M059J (cell line): Measurements from ENCODE around the gene LSM2. TPM values are rescaled to one million over a fixed set of nuclear protein-coding genes. Genes with fewer than 3 reads are reported as not detected.
A peak's percentile ranks its signal among the peaks of the same experiment; 100 is the strongest.

Experiments
- DNase-seq: peaks from one replicate; pipeline ENCODE4 v3.0.0-alpha.2; 2012; ENCODE audit warnings: low read depth
- total RNA-seq: library from RNA; depleted of rRNA; stranded (reverse); fragments of >200 nt; shearing (Covaris generic); gene quantifications from 2 replicates; pipeline ENCODE4 v1.2.3, GENCODE V29; 2014

Gene LSM2
- total RNA-seq, 1 experiment from 2014 or later = 162 TPM

DNA sequence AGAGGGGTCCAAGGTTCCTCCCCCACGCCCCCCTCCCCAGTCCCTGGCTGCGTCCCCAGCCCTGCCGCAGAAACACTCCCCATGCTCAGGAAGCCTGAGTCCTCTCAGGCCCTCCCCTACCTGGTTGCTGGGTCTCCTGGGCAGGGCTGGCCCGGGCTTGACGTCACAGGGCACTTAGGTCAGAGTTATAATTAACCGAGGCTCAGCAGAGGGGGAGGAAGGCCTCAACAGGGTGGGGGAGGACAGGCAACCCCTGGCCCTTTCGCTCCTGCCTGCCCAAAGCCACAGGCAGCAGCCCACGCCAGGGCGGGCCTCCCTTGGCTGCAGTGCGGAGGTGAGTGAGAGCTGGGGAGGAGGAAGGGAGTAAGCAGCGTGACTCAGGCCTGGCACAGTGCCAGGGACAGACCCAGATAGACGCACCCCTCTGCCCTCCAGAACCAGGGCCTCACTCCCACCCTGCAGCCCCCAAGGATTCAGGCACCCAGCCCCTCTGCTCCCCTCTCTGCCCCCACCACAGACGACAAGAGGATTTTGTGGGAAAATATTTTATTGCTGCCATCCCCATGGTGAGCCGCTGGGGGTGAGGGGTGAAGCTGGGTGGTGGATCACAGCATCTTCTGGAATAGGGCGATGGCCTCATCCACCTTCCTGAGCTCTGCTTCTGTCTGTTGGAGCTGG is 29.6 kb downstream of the LSM2 start, which contains the start of gene VWA7:
TSS of gene VWA7 (minus strand) at position 340 of the 678 bp plus-strand sequence. CDS start 549 bp downstream, outside the sequence.
- peak; percentile 95 for DNase-seq

DNA sequence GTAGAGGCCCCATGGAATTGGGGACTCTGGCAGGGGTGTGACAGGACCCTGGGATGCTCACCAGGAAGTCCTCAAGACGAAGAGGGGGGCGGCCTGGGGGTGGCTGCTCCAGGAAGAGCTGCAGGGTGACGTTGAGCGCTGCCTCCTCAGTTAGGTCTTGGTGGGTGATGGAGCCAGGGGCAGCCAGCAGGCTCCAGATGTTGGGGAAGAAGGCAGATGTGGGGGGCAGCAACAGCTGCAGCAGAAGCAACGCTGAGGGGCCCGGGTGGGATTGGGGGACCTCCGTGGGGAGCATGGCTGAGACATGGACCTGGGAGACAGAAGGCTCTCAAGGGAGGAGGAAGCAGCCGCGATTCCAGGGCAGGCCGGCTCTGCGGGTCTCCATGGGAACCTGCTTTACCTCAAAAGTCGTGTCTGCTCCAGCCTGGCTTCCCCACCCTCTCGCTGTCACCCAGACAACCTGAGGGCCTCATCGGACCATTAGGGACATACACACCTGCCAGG is 30.2 kb downstream of the LSM2 start:
- no peak for DNase-seq

DNA sequence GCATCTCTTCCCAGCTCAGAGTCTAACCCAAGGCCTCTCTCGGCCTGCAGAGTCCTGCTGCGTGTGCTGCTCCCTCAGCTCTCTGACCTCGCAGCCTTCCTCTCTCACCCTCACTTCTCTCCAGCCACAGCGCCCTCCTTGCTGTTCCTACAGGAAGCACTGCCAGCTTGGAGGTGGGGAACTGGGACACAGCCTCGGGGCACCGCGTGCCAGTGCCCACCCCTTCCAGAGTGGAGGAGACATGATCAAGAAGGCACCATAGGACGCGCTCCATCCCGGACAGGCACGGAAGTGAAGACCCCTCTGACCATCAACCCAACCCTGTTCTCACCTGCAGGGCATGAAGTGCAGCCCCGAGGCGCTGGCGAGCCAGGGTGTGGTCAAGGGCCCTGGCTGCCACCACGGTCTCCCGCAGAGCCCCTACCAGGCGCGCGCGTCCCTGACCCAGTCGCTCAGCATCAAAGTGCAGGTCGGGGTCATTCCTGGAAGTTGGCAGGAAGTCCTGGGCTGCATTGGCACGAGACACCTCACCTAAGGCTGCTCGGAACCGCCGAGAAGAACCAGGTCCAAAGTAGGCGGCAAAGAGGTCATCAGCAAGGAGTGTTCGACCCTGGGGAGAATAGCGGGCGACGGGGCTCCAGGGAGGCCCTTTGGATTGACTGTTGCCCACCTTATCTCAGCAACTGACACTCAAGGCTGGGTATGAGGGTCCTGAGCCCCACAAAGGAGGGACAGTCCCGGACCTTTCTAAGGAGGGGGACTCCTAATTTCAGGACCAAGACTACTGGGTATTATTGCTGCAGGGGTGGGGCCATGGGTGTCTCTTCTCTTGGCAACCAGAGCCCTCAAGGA is 30.9 kb downstream of the LSM2 start:
- no peak for DNase-seq

GRCh38 chr6:31775184-31775583 is 31.6 kb downstream of the LSM2 start:
- no peak for DNase-seq

DNA sequence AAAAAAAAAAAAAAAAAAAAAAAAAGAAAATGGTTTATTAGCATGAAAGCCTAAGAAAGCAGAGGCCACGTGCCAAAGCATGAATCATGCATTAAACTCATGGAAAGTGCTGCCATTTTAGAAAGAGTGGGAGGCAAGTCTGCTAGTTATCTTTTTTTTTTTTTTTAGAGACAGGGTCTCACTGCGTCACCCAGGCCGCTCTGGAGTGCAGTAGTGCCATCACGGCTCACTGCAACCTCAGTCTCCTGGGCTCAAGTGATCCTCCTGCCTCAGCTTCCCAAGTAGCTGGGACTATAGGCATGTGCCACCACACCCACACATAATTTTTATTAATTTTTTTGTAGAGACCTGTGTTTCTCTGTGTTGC is 34.8 kb downstream of the LSM2 start:
- DNase-seq = peak; percentile 67

GRCh38 chr6:31770860-31771259 is 35.9 kb downstream of the LSM2 start:
- DNase-seq = no peak

DNA sequence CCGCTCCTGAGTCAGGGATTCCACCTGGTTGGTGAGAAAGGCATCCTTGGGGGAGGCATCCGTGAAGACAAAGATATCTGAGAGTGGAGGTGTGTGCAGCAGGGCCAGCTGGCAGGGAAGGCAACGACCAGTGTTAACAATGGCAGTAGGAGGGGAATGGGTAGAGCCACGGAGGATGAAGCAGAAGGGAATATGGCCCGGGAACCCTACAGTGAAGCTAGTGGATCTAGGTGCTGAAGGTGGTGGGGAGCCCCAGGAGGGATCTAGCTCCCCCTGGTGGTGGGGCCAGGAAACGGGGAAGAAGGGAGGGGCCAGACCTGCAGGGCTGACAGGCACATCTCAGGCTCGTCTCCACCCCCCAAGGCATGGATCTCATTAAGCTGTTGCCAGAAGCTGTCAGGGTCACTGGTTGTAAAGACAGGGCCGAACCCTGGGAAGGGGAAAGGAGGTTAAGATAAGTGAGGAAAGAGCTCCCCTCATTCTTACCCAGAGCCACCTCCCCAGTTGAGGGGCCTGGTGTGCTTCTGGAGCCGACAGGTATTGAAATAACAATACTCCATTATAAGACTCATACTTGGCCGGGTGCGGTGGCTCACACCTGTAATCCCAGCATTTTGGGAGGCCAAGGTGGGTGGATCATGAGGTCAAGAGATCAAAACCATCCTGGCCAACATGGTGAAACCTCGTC is 36.9 kb downstream of the LSM2 start:
- peak; percentile 70 for DNase-seq

- DNase-seq = no peak
Measured at GRCh38 chr6:31768363-31769257, 38.2 kb downstream of the LSM2 start.

DNA sequence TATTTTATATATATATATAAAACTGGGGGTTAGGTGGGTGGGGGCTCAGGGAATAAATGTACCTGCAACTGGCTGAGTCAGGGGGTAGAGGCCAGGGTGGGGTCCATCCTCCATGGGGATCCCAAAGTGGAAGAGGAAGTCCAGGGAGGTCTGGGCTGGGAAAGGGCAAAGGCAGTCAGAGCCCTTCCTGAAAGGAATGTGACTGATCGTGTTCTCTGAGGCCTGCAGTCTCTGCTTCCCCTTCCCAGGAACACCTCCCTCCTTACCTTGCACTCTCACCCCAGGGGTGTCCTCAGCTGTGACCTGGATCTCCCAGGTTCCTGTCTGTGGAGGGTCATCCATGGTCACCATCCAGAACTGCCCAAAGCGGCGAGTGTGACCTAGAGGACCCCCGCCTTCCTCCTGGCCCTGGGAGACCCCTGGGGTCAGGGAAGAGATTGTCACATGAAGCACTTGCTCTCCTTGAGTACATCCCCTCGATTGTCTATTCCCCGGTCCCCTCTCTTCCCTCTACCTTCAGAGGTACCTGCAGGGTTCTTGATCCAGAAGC is 39.6 kb downstream of the LSM2 start:
- DNase-seq = no peak

- no peak for DNase-seq
Measured at GRCh38 chr6:31765910-31766794, 40.6 kb downstream of the LSM2 start.

- no peak for DNase-seq
Measured at GRCh38 chr6:31765559-31765909, 41.2 kb downstream of the LSM2 start.

DNA sequence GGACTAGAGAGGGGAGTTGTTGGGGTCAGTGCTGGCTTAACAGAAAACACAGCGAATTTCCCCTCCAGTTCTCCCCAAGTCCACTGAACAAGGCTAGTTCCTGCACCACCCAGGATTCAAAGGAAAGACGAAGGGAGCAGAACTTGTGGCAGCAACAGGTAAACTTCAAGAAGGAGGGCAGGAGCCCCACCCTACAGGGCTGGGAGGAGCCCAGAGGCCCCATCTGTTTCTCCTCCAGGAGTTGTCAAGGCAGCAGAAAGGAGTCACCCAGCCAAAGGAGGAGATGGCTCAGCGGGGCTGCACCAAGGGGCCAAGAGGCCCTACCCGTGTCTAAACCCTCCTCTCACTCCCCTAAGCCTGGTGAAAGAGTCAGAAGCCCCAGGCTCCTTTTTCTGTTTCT is 42.6 kb downstream of the LSM2 start:
- DNase-seq = no peak

DNA sequence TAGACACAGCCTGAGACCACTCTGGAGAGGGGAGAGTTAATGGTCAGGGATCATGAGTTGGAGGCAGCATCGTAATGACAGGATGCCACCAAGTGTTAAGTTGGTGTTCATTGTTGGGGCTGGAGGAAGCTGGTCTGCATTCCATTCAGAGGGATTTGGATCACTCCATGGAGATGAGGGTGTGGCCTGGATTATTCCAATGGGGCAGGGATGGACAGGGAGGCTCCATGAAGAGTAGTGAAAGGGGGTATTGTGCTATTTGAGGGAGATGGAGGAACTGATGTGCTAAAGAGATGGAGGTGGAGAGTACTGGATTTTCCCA is 43.2 kb downstream of the LSM2 start:
- peak; percentile 71 for DNase-seq

- DNase-seq = no peak
Measured at GRCh38 chr6:31762878-31763618, 43.7 kb downstream of the LSM2 start.

DNA sequence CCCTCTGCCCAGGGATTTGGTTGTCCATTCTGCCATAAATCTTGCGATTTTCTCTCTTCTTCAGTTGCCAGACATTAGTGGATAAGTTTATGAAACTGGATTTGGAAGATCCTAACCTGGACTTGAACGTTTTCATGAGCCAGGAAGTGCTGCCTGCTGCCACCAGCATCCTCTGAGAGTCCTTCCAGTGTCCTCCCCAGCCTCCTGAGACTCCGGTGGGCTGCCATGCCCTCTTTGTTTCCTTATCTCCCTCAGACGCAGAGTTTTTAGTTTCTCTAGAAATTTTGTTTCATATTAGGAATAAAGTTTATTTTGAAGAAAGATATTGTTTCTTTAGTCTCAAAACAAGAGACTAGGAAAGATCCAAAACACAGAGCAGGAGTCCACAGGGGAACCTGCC is 44.4 kb downstream of the LSM2 start, which contains the start of gene SAPCD1:
TSS of gene SAPCD1 (plus strand) at position 301 of the 400 bp plus-strand sequence. CDS start 399 bp downstream, outside the sequence.
- no peak for DNase-seq

DNA sequence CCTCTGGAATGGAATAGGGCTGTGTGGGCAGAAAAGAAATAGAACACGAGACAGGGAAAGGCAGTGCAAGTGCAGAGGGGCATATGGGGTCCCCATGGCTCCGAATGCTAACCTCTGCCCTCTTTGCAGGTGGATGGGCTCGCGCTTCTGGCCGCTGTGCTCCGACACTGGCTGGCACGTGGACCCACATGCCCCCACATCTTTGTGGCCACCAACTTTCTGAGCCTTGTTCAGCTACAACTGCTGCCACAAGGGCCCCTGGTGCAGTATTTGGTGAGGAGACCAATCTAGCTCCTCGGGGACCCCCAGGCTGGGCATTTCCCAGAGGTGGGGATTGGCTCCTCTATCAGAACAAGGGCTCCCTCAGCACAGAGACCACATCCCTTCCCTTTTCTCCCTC is 45.4 kb downstream of the LSM2 start:
- DNase-seq = no peak

- DNase-seq = no peak
Measured at GRCh38 chr6:31760790-31761189, 46.0 kb downstream of the LSM2 start.

DNA sequence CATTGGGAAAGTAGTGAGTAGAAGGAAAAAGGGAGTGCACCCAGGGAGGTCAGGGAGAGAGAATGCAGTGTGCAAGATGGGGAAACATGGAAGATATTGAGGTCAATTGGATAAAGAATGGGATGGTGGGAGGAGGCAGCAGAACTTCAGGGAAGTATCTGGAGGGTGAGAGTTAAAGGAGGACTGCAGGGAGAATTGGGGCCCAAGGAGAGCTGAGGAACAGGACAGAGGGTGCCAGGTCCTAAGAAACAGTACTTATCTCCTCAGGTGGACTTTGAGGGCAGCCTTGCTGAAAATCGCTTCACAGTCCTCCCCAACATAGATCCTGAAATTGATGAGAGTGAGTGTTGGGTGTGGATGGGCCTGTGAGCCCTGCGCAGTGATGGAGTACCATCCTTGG is 48.5 kb downstream of the LSM2 start:
- DNase-seq = no peak

- DNase-seq = peak; percentile 88
Measured at GRCh38 chr6:31752739-31753319, 53.9 kb downstream of the LSM2 start.
